Keratinocyte (primary cell): ENCODE data around the gene TRIM54. TPM values are rescaled to one million over a fixed set of nuclear protein-coding genes. Genes with fewer than 3 reads are reported as not detected.

Source experiments
- DNase-seq: peaks from one replicate; pipeline ENCODE4 v3.0.0-alpha.2; 2011; ENCODE audit warnings: low read depth, missing footprints, low spot score
- FAIRE-seq: peaks from 2 replicates; lab custom pipeline; 2011; peaks lifted over from hg19 to GRCh38; lab: Jason Lieb, UNC
- H2AFZ ChIP-seq: 2 replicates; pipeline ENCODE4 v1.6.0; 2012; ENCODE audit warnings: low read length, control low read depth, inconsistent platforms; ENCODE audit not compliant: control insufficient read depth
- H3K27ac ChIP-seq: 2 replicates; pipeline ENCODE4 v1.5.1; 2011; ENCODE audit warnings: low read length; ENCODE audit not compliant: control insufficient read depth, insufficient read depth
- H3K27me3 ChIP-seq: 3 replicates; pipeline ENCODE4 v1.6.0; 2011; ENCODE audit warnings: low read length; ENCODE audit not compliant: control insufficient read depth, insufficient read depth; ENCODE audit errors: extremely low read depth
- H3K36me3 ChIP-seq, 2 experiments: 2 replicates in 1 of 2; 3 replicates in 1 of 2; pipeline ENCODE4 v1.5.1; 2011; ENCODE audit warnings: low read length in 2 of 2, mild to moderate bottlenecking in 1 of 2; ENCODE audit not compliant: control insufficient read depth in 2 of 2, insufficient read depth in 2 of 2; ENCODE audit errors: extremely low read depth in 1 of 2
- H3K4me1 ChIP-seq: 3 replicates; pipeline ENCODE4 v1.5.1; 2011; ENCODE audit warnings: low read length; ENCODE audit not compliant: control insufficient read depth, insufficient read depth; ENCODE audit errors: extremely low read depth
- H3K4me2 ChIP-seq: 3 replicates; pipeline ENCODE4 v1.6.0; 2011; ENCODE audit warnings: low read depth, low read length; ENCODE audit not compliant: control insufficient read depth, insufficient read depth; ENCODE audit errors: extremely low read depth
- H3K4me3 ChIP-seq, 3 experiments: fragments of 200-600 bp in 1 of 3; sonication (generic) in 1 of 3; 2 replicates in 2 of 3; 3 replicates in 1 of 3; pipeline ENCODE4 v1.5.1; 2011 to 2016; ENCODE audit warnings: low read length in 3 of 3, mild to moderate bottlenecking in 3 of 3, control low read depth in 2 of 3, inconsistent platforms in 1 of 3, low read depth in 1 of 3, mixed read lengths in 1 of 3, mixed run types in 1 of 3, moderate library complexity in 1 of 3; ENCODE audit not compliant: control insufficient read depth in 2 of 3, insufficient read depth in 2 of 3; ENCODE audit errors: extremely low read depth in 1 of 3
- H3K79me2 ChIP-seq: 2 replicates; pipeline ENCODE4 v1.6.0; 2012; ENCODE audit warnings: low read length; ENCODE audit not compliant: control insufficient read depth, insufficient read depth
- H3K9ac ChIP-seq: 3 replicates; pipeline ENCODE4 v1.6.0; 2011; ENCODE audit warnings: low read length; ENCODE audit not compliant: control insufficient read depth, insufficient read depth; ENCODE audit errors: extremely low read depth
- H3K9me1 ChIP-seq: 3 replicates; pipeline ENCODE4 v1.6.0; 2011; ENCODE audit warnings: low read length; ENCODE audit not compliant: control insufficient read depth, insufficient read depth; ENCODE audit errors: extremely low read depth
- H3K9me3 ChIP-seq: 2 replicates; pipeline ENCODE4 v1.5.1; 2012; ENCODE audit warnings: low read depth, low read length; ENCODE audit not compliant: control insufficient read depth
- H4K20me1 ChIP-seq: 3 replicates; pipeline ENCODE4 v1.6.0; 2011; ENCODE audit warnings: low read length; ENCODE audit not compliant: control insufficient read depth, insufficient read depth; ENCODE audit errors: extremely low read depth
- EZH2 ChIP-seq: IDR thresholded peaks from one replicate; pipeline ENCODE4 v1.6.1; 2012; ENCODE audit warnings: inconsistent platforms, mild to moderate bottlenecking, low read length, moderate library complexity
- dilution Hi-C: fragments of 300-500 bp; cut with MboI; formaldehyde crosslinking; loops from one replicate; pipeline ENCODE4 v1.7.0; 2020; ENCODE audit warnings: low sequenced_read_pairs; ENCODE audit not compliant: extremely low pct_ligation_motif_present
- polyA plus RNA-seq, 5 experiments: library from polyadenylated mRNA; depleted of rRNA in 3 of 5; stranded (reverse) in 3 of 5; stranded (forward) in 1 of 5; unstranded in 1 of 5; fragments of >200 nt; gene quantifications; 1 replicate in 1 of 5; 2 replicates in 3 of 5; 3 replicates in 1 of 5; pipeline versions ENCODE4 v1.2.1 to v1.2.3, GENCODE V29; 2011 to 2012; ENCODE audit warnings: missing spikeins in 2 of 5, low read depth in 1 of 5, low replicate concordance in 1 of 5
- TF ChIP-seq, protein P1 (sequence below), 3 experiments: IDR thresholded peaks in 1 of 3; conservative IDR thresholded peaks in 1 of 3; optimal IDR thresholded peaks in 1 of 3; 2 replicates in 2 of 3; 3 replicates in 1 of 3; pipeline versions ENCODE3 to v1.5.1; 2011; ENCODE audit warnings: low read length in 3 of 3, mild to moderate bottlenecking in 3 of 3, moderate library complexity in 2 of 3, control low read depth in 1 of 3, inconsistent platforms in 1 of 3; ENCODE audit not compliant: insufficient read depth in 2 of 3; ENCODE audit errors: extremely low read depth in 1 of 3

TRIM54 gene
- polyA plus RNA-seq, 1 donor (not counting 4 experiments of a cell fraction or from before 2014, with no cell fraction given) = not detected

DNA sequence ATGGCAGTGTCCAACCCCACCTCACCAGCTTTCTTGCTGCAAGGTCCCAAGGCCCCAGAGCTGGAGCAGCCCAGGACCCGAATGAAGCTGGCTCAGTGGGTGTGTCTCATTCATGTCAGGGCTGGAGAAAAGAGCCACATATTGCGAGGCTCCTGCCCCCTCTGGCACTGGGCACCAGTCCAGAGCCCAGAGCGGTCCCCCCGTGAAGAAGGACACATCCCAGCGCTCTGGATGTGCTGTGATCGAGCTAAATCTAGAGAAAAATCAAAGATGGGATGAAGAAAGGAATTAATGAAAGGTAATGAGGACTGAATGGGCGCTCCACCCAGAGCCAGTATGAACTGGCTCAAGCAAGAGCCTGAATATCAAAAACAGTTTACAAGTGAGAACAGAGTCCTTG, 53.9 kb downstream of the TRIM54 start:
- H3K9me3 ChIP-seq = no peaks in the 10 kb centered on the region
- dilution Hi-C loops = no loop called here
- H2AFZ ChIP-seq = no peak overlapping the region
- H3K9ac ChIP-seq = no peak overlapping the region
- no peak overlapping the region for H3K27ac ChIP-seq
- no peaks in the 10 kb centered on the region for H4K20me1 ChIP-seq
- no peaks in the 10 kb centered on the region for H3K27me3 ChIP-seq
- no peak overlapping the region for H3K4me3 ChIP-seq
- DNase-seq = no peak
- H3K36me3 ChIP-seq = peaks cover 39 to 41% of the 10 kb centered on the region in 2 experiments
- no peaks in the 10 kb centered on the region for H3K4me1 ChIP-seq
- no peaks in the 10 kb centered on the region for H3K79me2 ChIP-seq
- no peak for TF ChIP-seq EZH2
- TF ChIP-seq, protein P1, sequence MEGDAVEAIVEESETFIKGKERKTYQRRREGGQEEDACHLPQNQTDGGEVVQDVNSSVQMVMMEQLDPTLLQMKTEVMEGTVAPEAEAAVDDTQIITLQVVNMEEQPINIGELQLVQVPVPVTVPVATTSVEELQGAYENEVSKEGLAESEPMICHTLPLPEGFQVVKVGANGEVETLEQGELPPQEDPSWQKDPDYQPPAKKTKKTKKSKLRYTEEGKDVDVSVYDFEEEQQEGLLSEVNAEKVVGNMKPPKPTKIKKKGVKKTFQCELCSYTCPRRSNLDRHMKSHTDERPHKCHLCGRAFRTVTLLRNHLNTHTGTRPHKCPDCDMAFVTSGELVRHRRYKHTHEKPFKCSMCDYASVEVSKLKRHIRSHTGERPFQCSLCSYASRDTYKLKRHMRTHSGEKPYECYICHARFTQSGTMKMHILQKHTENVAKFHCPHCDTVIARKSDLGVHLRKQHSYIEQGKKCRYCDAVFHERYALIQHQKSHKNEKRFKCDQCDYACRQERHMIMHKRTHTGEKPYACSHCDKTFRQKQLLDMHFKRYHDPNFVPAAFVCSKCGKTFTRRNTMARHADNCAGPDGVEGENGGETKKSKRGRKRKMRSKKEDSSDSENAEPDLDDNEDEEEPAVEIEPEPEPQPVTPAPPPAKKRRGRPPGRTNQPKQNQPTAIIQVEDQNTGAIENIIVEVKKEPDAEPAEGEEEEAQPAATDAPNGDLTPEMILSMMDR (optimal IDR thresholded peaks at IDR 0.05 in 1 of 3, IDR thresholded peaks at IDR 0.05 in 1 of 3, conservative IDR thresholded peaks at IDR 0.05 in 1 of 3; ENCODE audit: extremely low read depth in 1 of 3, insufficient read depth in 2 of 3, low read length in 3 of 3) = no peak
- no peak for FAIRE-seq
- H3K9me1 ChIP-seq = no peaks in the 10 kb centered on the region
- H3K4me2 ChIP-seq = no peak overlapping the region

DNA sequence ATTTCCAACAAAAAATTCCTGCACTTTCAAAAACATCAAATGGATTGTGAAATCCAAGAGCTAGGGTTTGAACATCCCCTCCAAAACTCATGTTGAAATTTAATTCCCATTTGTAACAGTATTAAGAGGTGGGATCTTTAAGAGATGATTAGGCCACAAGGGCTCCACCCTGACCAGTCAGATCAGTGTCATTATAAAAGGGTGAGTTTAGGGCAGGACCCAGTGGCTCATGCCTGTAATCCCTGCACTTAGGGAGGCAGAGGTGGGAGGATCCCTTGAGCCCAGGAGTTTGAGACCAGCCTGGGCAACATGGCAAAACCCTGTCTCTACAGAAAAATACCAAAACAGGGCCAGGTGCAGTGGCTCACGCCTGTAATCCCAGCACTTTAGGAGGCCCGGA, 65.4 kb downstream of the TRIM54 start:
- TF ChIP-seq EZH2 = no peak
- TF ChIP-seq, protein P1 (optimal IDR thresholded peaks at IDR 0.05 in 1 of 3, IDR thresholded peaks at IDR 0.05 in 1 of 3, conservative IDR thresholded peaks at IDR 0.05 in 1 of 3; ENCODE audit: extremely low read depth in 1 of 3, insufficient read depth in 2 of 3, low read length in 3 of 3) = no peak
- no peaks in the 10 kb centered on the region for H4K20me1 ChIP-seq
- dilution Hi-C loops = no loop called here
- H3K36me3 ChIP-seq = peaks cover 8 to 11% of the 10 kb centered on the region in 2 experiments
- FAIRE-seq (no peak), DNase-seq (no peak)
- H3K9me3 ChIP-seq = no peaks in the 10 kb centered on the region
- H2AFZ ChIP-seq = no peak overlapping the region
- no peak overlapping the region for H3K4me2 ChIP-seq
- no peaks in the 10 kb centered on the region for H3K9me1 ChIP-seq
- H3K4me1 ChIP-seq = no peaks in the 10 kb centered on the region
- H3K9ac ChIP-seq = no peak overlapping the region
- no peaks in the 10 kb centered on the region for H3K27me3 ChIP-seq
- no peak overlapping the region for H3K4me3 ChIP-seq
- no peak overlapping the region for H3K27ac ChIP-seq
- H3K79me2 ChIP-seq = peaks cover 82% of the 10 kb centered on the region
